PC-9 (cell line): ENCODE data around the gene ADSS1.

ENCODE experiments used
- EZH2 ChIP-seq: fragments of 200-600 bp; sonication (generic); IDR thresholded peaks from 2 replicates; pipeline ENCODE4 v1.8.0; 2017; ENCODE audit warnings: antibody characterized with exemption, low read depth
- TF ChIP-seq, protein P1 (sequence below): fragments of 200-600 bp; sonication (generic); conservative IDR thresholded peaks from 2 replicates; pipeline ENCODE4 v1.6.1; 2017; ENCODE audit warnings: mixed run types, antibody characterized with exemption, mild to moderate bottlenecking, moderate library complexity

GRCh38 chr14:104767634-104767918 lies 43.5 kb downstream of the ADSS1 start:
- TF ChIP-seq EZH2: no peak
- TF ChIP-seq, protein P1, sequence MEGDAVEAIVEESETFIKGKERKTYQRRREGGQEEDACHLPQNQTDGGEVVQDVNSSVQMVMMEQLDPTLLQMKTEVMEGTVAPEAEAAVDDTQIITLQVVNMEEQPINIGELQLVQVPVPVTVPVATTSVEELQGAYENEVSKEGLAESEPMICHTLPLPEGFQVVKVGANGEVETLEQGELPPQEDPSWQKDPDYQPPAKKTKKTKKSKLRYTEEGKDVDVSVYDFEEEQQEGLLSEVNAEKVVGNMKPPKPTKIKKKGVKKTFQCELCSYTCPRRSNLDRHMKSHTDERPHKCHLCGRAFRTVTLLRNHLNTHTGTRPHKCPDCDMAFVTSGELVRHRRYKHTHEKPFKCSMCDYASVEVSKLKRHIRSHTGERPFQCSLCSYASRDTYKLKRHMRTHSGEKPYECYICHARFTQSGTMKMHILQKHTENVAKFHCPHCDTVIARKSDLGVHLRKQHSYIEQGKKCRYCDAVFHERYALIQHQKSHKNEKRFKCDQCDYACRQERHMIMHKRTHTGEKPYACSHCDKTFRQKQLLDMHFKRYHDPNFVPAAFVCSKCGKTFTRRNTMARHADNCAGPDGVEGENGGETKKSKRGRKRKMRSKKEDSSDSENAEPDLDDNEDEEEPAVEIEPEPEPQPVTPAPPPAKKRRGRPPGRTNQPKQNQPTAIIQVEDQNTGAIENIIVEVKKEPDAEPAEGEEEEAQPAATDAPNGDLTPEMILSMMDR: no peak
